ENCODE measurements around the gene SCGB1D4. TPM values are rescaled to one million over a fixed set of nuclear protein-coding genes. Genes with fewer than 3 reads are reported as not detected.

Gene SCGB1D4
- polyA plus RNA-seq, 1 experiment, result not detected

DNA sequence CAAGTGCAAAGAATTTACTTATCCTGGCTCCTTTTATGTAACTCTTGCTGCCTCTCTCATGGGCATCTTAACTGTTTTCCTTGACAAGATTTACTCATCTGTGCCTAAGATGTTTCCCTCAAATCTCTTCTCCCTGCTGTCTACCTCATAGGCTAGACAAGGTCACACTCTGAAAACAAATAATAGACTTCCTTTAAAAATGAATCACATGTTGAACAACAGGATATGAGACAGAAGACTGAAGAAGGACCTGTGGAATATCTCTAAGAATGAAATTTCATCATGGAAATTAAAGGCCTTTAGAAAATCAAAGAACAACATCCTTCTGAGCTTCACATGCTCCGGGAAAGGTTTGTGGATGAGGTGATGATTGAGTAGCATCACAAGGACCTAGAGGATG lies 34.9 kb downstream of the SCGB1D4 start:
- CTCF ChIA-PET, result no interaction called here
- TF ChIP-seq, protein P1, sequence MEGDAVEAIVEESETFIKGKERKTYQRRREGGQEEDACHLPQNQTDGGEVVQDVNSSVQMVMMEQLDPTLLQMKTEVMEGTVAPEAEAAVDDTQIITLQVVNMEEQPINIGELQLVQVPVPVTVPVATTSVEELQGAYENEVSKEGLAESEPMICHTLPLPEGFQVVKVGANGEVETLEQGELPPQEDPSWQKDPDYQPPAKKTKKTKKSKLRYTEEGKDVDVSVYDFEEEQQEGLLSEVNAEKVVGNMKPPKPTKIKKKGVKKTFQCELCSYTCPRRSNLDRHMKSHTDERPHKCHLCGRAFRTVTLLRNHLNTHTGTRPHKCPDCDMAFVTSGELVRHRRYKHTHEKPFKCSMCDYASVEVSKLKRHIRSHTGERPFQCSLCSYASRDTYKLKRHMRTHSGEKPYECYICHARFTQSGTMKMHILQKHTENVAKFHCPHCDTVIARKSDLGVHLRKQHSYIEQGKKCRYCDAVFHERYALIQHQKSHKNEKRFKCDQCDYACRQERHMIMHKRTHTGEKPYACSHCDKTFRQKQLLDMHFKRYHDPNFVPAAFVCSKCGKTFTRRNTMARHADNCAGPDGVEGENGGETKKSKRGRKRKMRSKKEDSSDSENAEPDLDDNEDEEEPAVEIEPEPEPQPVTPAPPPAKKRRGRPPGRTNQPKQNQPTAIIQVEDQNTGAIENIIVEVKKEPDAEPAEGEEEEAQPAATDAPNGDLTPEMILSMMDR (IDR thresholded peaks at IDR 0.05; ENCODE audit: insufficient read depth, low read depth, low read length), result no peak
- POLR2A ChIA-PET, result no interaction called here
- DNase-seq (ENCODE audit: low read depth), result no peak
- Histone ChIP-seq H3K27me3 (ENCODE audit: control insufficient read depth, insufficient read depth, low read length) (no peaks in the 10 kb centered on the region; the same call in 1 of the 2 replicates), H3K4me3 (ENCODE audit: low read depth, low read length) (no peak overlapping the region), H3K36me3 (ENCODE audit: control insufficient read depth, insufficient read depth, low read length) (no peaks in the 10 kb centered on the region)

DNA sequence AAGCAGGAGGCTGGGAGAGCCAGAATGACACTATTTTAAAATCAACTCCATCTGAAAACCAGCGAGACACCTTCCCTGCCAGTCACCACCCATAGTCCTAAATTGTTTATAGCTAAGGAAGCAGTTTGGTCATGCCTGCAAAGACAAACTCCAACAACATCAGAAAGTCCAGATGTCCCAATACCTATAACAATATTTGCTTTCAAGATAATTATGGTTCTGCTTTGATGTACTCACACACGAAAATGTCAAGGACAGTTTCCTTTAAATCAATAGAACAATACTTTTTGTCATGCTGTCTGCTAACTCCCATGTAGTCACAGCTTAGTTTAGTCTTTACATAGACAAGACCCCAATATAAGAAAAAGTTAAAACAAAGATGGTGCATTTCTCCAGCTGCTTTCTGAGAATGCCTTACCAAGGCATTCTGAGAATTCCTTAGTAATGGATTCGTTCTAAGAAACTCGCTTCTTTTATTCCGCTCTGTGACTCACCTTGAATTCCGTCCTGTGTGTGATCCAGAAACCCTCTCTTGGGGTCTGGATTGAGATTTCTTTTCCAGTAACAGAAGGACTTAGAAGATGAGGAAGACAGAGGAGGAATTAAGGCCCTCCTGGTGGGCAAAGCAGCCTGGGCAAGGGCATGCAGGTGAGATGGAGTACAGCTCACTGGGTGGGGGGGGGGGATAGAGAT lies 38.5 kb downstream of the SCGB1D4 start:
- TF ChIP-seq, protein P1 (IDR thresholded peaks at IDR 0.05; ENCODE audit: insufficient read depth, low read depth, low read length), result no peak
- ChIA-PET POLR2A (no interaction called here), CTCF (no interaction called here)
- Histone ChIP-seq H3K36me3 (ENCODE audit: control insufficient read depth, insufficient read depth, low read length) (no peaks in the 10 kb centered on the region), H3K4me3 (ENCODE audit: low read depth, low read length) (no peak overlapping the region), H3K27me3 (ENCODE audit: control insufficient read depth, insufficient read depth, low read length) (no peaks in the 10 kb centered on the region)
- no peak for DNase-seq (ENCODE audit: low read depth)

DNA sequence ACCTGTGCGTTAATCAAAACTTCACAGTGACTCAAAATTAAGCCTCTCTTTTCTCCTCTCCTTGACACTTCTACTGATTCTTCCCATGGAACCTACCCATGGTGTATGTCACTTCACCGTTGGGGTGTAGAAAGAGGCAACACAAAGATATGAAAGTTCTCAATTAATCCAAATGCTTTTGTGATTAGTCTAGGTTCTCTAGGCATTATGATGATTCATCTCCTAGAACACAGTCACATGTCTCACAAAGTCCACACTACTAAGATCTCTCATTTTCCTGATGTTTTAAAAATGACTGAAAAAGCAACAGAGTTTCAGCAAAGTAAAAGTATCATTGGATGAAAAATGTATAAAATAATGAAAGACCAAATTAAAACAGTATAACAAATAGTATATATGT lies 42.6 kb downstream of the SCGB1D4 start:
- ChIA-PET CTCF (no interaction called here), POLR2A (no interaction called here)
- DNase-seq (ENCODE audit: low read depth), result no peak

DNA sequence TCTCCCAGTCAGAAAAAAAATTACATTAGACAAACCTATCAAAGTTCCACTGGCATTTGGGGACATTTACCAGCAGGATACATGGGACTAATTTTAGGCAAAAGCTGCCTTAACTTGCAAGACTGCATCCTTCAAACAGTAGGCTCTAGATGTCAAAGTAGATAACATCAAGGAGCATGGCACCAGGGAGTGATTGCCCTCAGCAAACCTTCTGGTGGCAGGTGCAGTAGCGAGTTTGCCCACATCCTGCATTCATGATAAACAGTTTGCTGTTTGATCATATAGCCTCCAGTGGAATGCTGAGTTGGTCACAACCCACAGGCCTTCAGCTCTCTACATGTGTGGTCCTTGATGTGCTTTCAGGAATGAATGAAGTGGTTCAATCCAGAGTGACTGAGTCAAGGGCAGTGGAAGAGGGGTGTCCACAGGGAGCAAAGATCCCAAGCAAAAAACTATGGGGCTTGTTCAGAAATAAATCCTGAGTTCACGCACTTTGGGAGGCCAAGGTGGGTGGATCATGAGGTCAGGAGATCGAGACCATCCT lies 44.8 kb downstream of the SCGB1D4 start:
- no peak for DNase-seq (ENCODE audit: low read depth)
- TF ChIP-seq, protein P1 (IDR thresholded peaks at IDR 0.05; ENCODE audit: insufficient read depth, low read depth, low read length), result no peak
- Histone ChIP-seq H3K27me3 (ENCODE audit: control insufficient read depth, insufficient read depth, low read length) (no peaks in the 10 kb centered on the region), H3K4me3 (ENCODE audit: low read depth, low read length) (no peak overlapping the region), H3K36me3 (ENCODE audit: control insufficient read depth, insufficient read depth, low read length) (no peaks in the 10 kb centered on the region)
- CTCF ChIA-PET, result no interaction called here
- POLR2A ChIA-PET, result no interaction called here

More for the DNA sequence above, 42.6 kb downstream of the SCGB1D4 start:
- Histone ChIP-seq H3K36me3 (ENCODE audit: control insufficient read depth, insufficient read depth, low read length) (no peaks in the 10 kb centered on the region), H3K4me3 (ENCODE audit: low read depth, low read length) (no peak overlapping the region), H3K27me3 (ENCODE audit: control insufficient read depth, insufficient read depth, low read length) (no peaks in the 10 kb centered on the region)
- TF ChIP-seq, protein P1 (IDR thresholded peaks at IDR 0.05; ENCODE audit: insufficient read depth, low read depth, low read length), result no peak

DNA sequence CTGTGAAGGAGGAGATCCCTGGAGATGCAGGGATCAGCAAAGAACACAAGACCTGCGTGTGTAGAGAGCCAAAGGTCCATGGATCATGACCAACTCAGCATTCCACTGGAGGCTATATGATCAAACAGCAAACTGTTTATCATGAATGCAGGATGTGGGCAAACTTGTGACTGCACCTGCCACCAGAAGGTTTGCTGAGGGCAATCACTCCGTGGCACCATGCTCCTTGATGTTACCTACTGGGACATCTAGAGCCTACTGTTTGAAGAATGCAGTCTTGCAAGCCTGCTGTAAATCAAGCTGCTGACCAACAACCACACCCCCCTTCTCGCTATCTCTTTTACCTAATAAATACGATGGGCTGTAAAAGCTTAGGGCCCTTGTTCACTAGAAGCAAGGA lies 47.2 kb downstream of the SCGB1D4 start:
- POLR2A ChIA-PET, result no interaction called here
- CTCF ChIA-PET, result no interaction called here
- no peak for DNase-seq (ENCODE audit: low read depth)
- no peaks in the 10 kb centered on the region for H3K36me3 ChIP-seq (ENCODE audit: control insufficient read depth, insufficient read depth, low read length)
- TF ChIP-seq, protein P1 (IDR thresholded peaks at IDR 0.05; ENCODE audit: insufficient read depth, low read depth, low read length), result no peak
- H3K4me3 ChIP-seq (ENCODE audit: low read depth, low read length), result no peak overlapping the region
- H3K27me3 ChIP-seq (ENCODE audit: control insufficient read depth, insufficient read depth, low read length), result no peaks in the 10 kb centered on the region

Other genes with a start within 250 kb of the SCGB1D4 start
- gene INCENP, start 175.1 kb downstream of the SCGB1D4 start, polyA plus RNA-seq (2011; rRNA removed), result 9.8 and 14.2 TPM in 2 replicates
- gene SCGB1D1, start 108.9 kb downstream of the SCGB1D4 start, polyA plus RNA-seq (2011; rRNA removed), result not detected in 2 replicates
- not detected in 2 replicates for gene SCGB2A1, start 90.4 kb downstream of the SCGB1D4 start, polyA plus RNA-seq (2011; rRNA removed)
- gene SCGB1D2, start 56.8 kb downstream of the SCGB1D4 start, polyA plus RNA-seq (2011; rRNA removed), result not detected in 2 replicates
- not detected in 2 replicates for gene SCGB2A2, start 28.9 kb downstream of the SCGB1D4 start, polyA plus RNA-seq (2011; rRNA removed)
- gene ASRGL1, start 38.4 kb upstream of the SCGB1D4 start, polyA plus RNA-seq (2011; rRNA removed), result 0.58 and 0.75 TPM in 2 replicates
- gene SCGB1A1, start 120.0 kb upstream of the SCGB1D4 start, polyA plus RNA-seq (2011; rRNA removed), result not detected in 2 replicates
- 145 and 185 TPM in 2 replicates for gene AHNAK, start 247.7 kb upstream of the SCGB1D4 start, polyA plus RNA-seq (2011; rRNA removed)

Data from BJ (cell line).